ENCODE data around the gene NHLH1. TPM values are rescaled to one million over a fixed set of nuclear protein-coding genes. Genes with fewer than 3 reads are reported as not detected.
"Not testable (repeated sequence)": the region's sequence is repeated elsewhere in the genome, so short reads cannot be mapped to it uniquely, and the experiment has no call there.

NHLH1 gene
- total RNA-seq, 1 experiment from 2014 or later: 0.12 TPM

- POLR2A ChIA-PET: interaction anchor here (0.7 to 1.9 kb wide), 3 partner anchors 34 to 41 kb away, joined by 3 to 9 read pairs (median 7); partner anchors contain the start of genes COPA and NCSTN
- Mint-ChIP-seq H3K4me3 (ENCODE audit: unreplicated experiment) (no peak overlapping the region), H3K36me3 (ENCODE audit: insufficient read depth, unreplicated experiment) (no peaks in the 10 kb centered on the region), H3K27ac (ENCODE audit: low read depth, unreplicated experiment) (no peak overlapping the region), H3K27me3 (ENCODE audit: insufficient read depth, unreplicated experiment) (peaks cover 19% of the 10 kb centered on the region), H3K9me3 (ENCODE audit: unreplicated experiment) (no peaks in the 10 kb centered on the region), H3K4me1 (ENCODE audit: insufficient read depth, unreplicated experiment) (peaks cover 13% of the 10 kb centered on the region)
- intact Hi-C loops (cut with micrococcal nuclease): loop anchor here (10.0 kb wide), 2 partner anchors 333 to 443 kb away; no protein-coding TSS in a partner anchor
- no peak for TF ChIP-seq CTCF (IDR thresholded peaks at IDR 0.05; ENCODE audit: unreplicated experiment)
- CTCF ChIA-PET: interaction anchor here (0.5 to 10.1 kb wide), 32 partner anchors 9 to 864 kb away, joined by 3 to 181 read pairs (median 9); partner anchors contain the start of gene NHLH1
- DNase-seq (ENCODE audit: unreplicated experiment): no peak
- BruUV-seq (replicated peaks): no TSS peak
Observed at GRCh38 chr1:160377585-160378206, 10.8 kb downstream of the NHLH1 start.

- CTCF ChIA-PET; H3K4me1 Mint-ChIP-seq (ENCODE audit: insufficient read depth, unreplicated experiment); DNase-seq (ENCODE audit: unreplicated experiment); H3K4me3 Mint-ChIP-seq (ENCODE audit: unreplicated experiment); H3K36me3 Mint-ChIP-seq (ENCODE audit: insufficient read depth, unreplicated experiment); H3K27ac Mint-ChIP-seq (ENCODE audit: low read depth, unreplicated experiment); POLR2A ChIA-PET; intact Hi-C loops (cut with micrococcal nuclease); BruUV-seq (replicated peaks): not testable (repeated sequence)
- Mint-ChIP-seq H3K27me3 (ENCODE audit: insufficient read depth, unreplicated experiment) (peaks cover 37% of the 10 kb centered on the region), H3K9me3 (ENCODE audit: unreplicated experiment) (peaks cover 20% of the 10 kb centered on the region)
Observed at GRCh38 chr1:160384812-160385211, 17.9 kb downstream of the NHLH1 start.

GRCh38 chr1:160388406-160388805, 21.5 kb downstream of the NHLH1 start:
- H3K4me3 Mint-ChIP-seq (ENCODE audit: unreplicated experiment); BruUV-seq (replicated peaks); intact Hi-C loops (cut with micrococcal nuclease); H3K27ac Mint-ChIP-seq (ENCODE audit: low read depth, unreplicated experiment); H3K4me1 Mint-ChIP-seq (ENCODE audit: insufficient read depth, unreplicated experiment); H3K36me3 Mint-ChIP-seq (ENCODE audit: insufficient read depth, unreplicated experiment); DNase-seq (ENCODE audit: unreplicated experiment): not testable (repeated sequence)
- POLR2A ChIA-PET: interaction anchor here (0.7 to 0.9 kb wide), 2 partner anchors 12 to 1153 kb away, joined by 3 to 4 read pairs; no protein-coding TSS in a partner anchor
- Mint-ChIP-seq H3K27me3 (ENCODE audit: insufficient read depth, unreplicated experiment) (peaks cover 34% of the 10 kb centered on the region), H3K9me3 (ENCODE audit: unreplicated experiment) (peaks cover 20% of the 10 kb centered on the region)
- CTCF ChIA-PET: interaction anchor here (0.6 to 4.4 kb wide), 2 partner anchors 11 to 15 kb away, joined by 5 to 27 read pairs; no protein-coding TSS in a partner anchor

GRCh38 chr1:160394673-160395072, 27.8 kb downstream of the NHLH1 start:
- peaks cover 3% of the 10 kb centered on the region for H3K27me3 Mint-ChIP-seq (ENCODE audit: insufficient read depth, unreplicated experiment)
- H3K9me3 Mint-ChIP-seq (ENCODE audit: unreplicated experiment): no peaks in the 10 kb centered on the region

More at GRCh38 chr1:160394673-160395072, 27.8 kb downstream of the NHLH1 start:
- no TSS peak for BruUV-seq (replicated peaks)
- no peak for TF ChIP-seq CTCF (IDR thresholded peaks at IDR 0.05; ENCODE audit: unreplicated experiment)
- intact Hi-C loops (cut with micrococcal nuclease): no loop called here
- H3K4me3 Mint-ChIP-seq (ENCODE audit: unreplicated experiment): no peak overlapping the region
- no peak for DNase-seq (ENCODE audit: unreplicated experiment)
- no peak overlapping the region for H3K27ac Mint-ChIP-seq (ENCODE audit: low read depth, unreplicated experiment)
- H3K36me3 Mint-ChIP-seq (ENCODE audit: insufficient read depth, unreplicated experiment): no peaks in the 10 kb centered on the region
- peaks cover 7% of the 10 kb centered on the region for H3K4me1 Mint-ChIP-seq (ENCODE audit: insufficient read depth, unreplicated experiment)
- ChIA-PET POLR2A (interaction anchor here (1.2 kb wide), 1 partner anchor 13 kb away, joined by 4 read pairs; no protein-coding TSS in a partner anchor), CTCF (interaction anchor here (0.6 to 1.2 kb wide), 5 partner anchors 10 to 40 kb away, joined by 3 to 6 read pairs (median 4); no protein-coding TSS in a partner anchor)

Measured in MCF 10A (cell line).